NCI-H1105 (cell line): Measurements from ENCODE around the gene VSIG8.

ENCODE experiments used
- DNase-seq: peaks from one replicate; lab custom pipeline; 2025; lab: John Stamatoyannopoulos, UW

VSIG8 gene

GRCh38 chr1:159856576-159856975 is 5.9 kb downstream of the VSIG8 start:
- no peak for DNase-seq

GRCh38 chr1:159855709-159856108 is 6.7 kb downstream of the VSIG8 start:
- no peak for DNase-seq

- DNase-seq: no peak
Observed at GRCh38 chr1:159854693-159855192, 7.7 kb downstream of the VSIG8 start.

GRCh38 chr1:159854116-159854692 is 8.3 kb downstream of the VSIG8 start:
- no peak for DNase-seq

GRCh38 chr1:159853417-159854115 is 8.9 kb downstream of the VSIG8 start:
- DNase-seq: no peak

- DNase-seq: no peak
Observed at GRCh38 chr1:159851407-159851806, 11.1 kb downstream of the VSIG8 start.

- DNase-seq: no peak
Observed at GRCh38 chr1:159849626-159850366, 12.7 kb downstream of the VSIG8 start.

- no peak for DNase-seq
Observed at GRCh38 chr1:159848326-159848725, 14.1 kb downstream of the VSIG8 start.

- DNase-seq: no peak
Observed at GRCh38 chr1:159847231-159847630, 15.2 kb downstream of the VSIG8 start.

GRCh38 chr1:159845751-159846629 is 16.5 kb downstream of the VSIG8 start:
- DNase-seq: no peak

GRCh38 chr1:159843459-159843858 is 19.0 kb downstream of the VSIG8 start:
- no peak for DNase-seq

GRCh38 chr1:159841749-159842148 is 20.7 kb downstream of the VSIG8 start:
- DNase-seq: no peak

- DNase-seq: no peak
Observed at GRCh38 chr1:159839116-159839849, 23.2 kb downstream of the VSIG8 start.

GRCh38 chr1:159838715-159839114 is 23.7 kb downstream of the VSIG8 start:
- DNase-seq: no peak

GRCh38 chr1:159835862-159836525 is 26.5 kb downstream of the VSIG8 start:
- DNase-seq: no peak

GRCh38 chr1:159835356-159835755 is 27.1 kb downstream of the VSIG8 start:
- no peak for DNase-seq

- DNase-seq: no peak
Observed at GRCh38 chr1:159832309-159832708, 30.1 kb downstream of the VSIG8 start.

GRCh38 chr1:159831412-159832141 is 30.9 kb downstream of the VSIG8 start:
- DNase-seq: peak; percentile 58

GRCh38 chr1:159830722-159831121 is 31.7 kb downstream of the VSIG8 start:
- DNase-seq: no peak

GRCh38 chr1:159829822-159830465 is 32.5 kb downstream of the VSIG8 start:
- DNase-seq: no peak
